Esophagus squamous epithelium (tissue), 5 donors: ENCODE measurements around the gene NAALAD2. TPM values are rescaled to one million over a fixed set of nuclear protein-coding genes. Genes with fewer than 3 reads are reported as not detected.

Source experiments
- DNase-seq: peaks from one replicate; lab custom pipeline; 2025; lab: John Stamatoyannopoulos, UW
- H3K27ac ChIP-seq, 4 donors: fragments of 200-600 bp; sonication (generic); one replicate each; pipeline ENCODE4 v1.5.1; 2016 to 2019; ENCODE audit warnings: mild to moderate bottlenecking in 1 of 4
- H3K27me3 ChIP-seq, 4 donors: fragments of 200-600 bp; sonication (generic); 1 replicate in 3 of 4; 2 replicates in 1 of 4; pipeline versions ENCODE4 v1.5.1 to v1.6.0; 2017 to 2021; ENCODE audit warnings: antibody characterized with exemption in 1 of 4
- H3K36me3 ChIP-seq, 3 donors: fragments of 200-600 bp; sonication (generic); one replicate each; pipeline ENCODE4 v1.5.1; 2016 to 2019
- H3K4me1 ChIP-seq, 3 donors: fragments of 200-600 bp; sonication (generic); one replicate each; pipeline ENCODE4 v1.5.1; 2017 to 2019
- H3K4me3 ChIP-seq, 4 donors: fragments of 200-600 bp; sonication (generic); 1 replicate in 3 of 4; 2 replicates in 1 of 4; pipeline ENCODE4 v1.5.1; 2016 to 2019; ENCODE audit warnings: mild to moderate bottlenecking in 2 of 4, moderate library complexity in 1 of 4
- H3K9me3 ChIP-seq, 3 donors: fragments of 200-600 bp; sonication (generic); one replicate each; pipeline ENCODE4 v1.5.1; 2016 to 2019
- CTCF ChIP-seq, 6 experiments: fragments of 450-650 bp in 4 of 6; fragments of 200-600 bp in 2 of 6; sonication (generic) in 2 of 6; IDR thresholded peaks; one replicate each; pipeline ENCODE4 v1.5.1; 2016 to 2019; ENCODE audit warnings: antibody characterized with exemption in 6 of 6, mild to moderate bottlenecking in 4 of 6, moderate library complexity in 4 of 6
- POLR2A ChIP-seq, 4 donors: fragments of 450-650 bp; IDR thresholded peaks; one replicate each; pipeline ENCODE4 v1.6.1; 2017; ENCODE audit warnings: antibody characterized with exemption in 4 of 4, mild to moderate bottlenecking in 4 of 4, moderate library complexity in 3 of 4
- WGBS, 2 donors: methylation state at CpG; one replicate each; pipeline ENCODE4 v1.1.5; 2018; 5-methylcytosine and 5-hydroxymethylcytosine counted together
- intact Hi-C: fragments of 100-400 bp; cut with DNase I; formaldehyde crosslinking; loops from one replicate; pipeline ENCODE4 v1.15.0; 2022
- total RNA-seq, 4 donors: library from RNA; depleted of rRNA; stranded (reverse); fragments of >200 nt; gene quantifications; one replicate each; pipeline ENCODE4 v1.1.0, GENCODE V29; 2016
- donor health status: DM: yes; HTN: yes; CAD: no.

NAALAD2 gene
- total RNA-seq, 4 donors from 2014 or later = 0.44 to 1.1 (median 0.76) TPM; not detected in 1

GRCh38 chr11:90176069-90176468, 41.6 kb downstream of the NAALAD2 start:
- 90 to 94% methylated on average over 1 of the region's 1 CpG for WGBS, 2 donors
- intact Hi-C loops = no loop called here
- no peak overlapping the region for H3K27ac ChIP-seq

GRCh38 chr11:90178751-90179150, 44.3 kb downstream of the NAALAD2 start:
- 68 to 72% methylated on average over 2 of the region's 2 CpGs for WGBS, 2 donors
- intact Hi-C loops = no loop called here
- H3K9me3 ChIP-seq = no peaks in the 10 kb centered on the region
- DNase-seq = no peak
- no peak overlapping the region for H3K27ac ChIP-seq
- H3K36me3 ChIP-seq = no peaks in the 10 kb centered on the region
- no peak overlapping the region for H3K4me3 ChIP-seq
- no peaks in the 10 kb centered on the region for H3K4me1 ChIP-seq
- TF ChIP-seq POLR2A (IDR thresholded peaks at IDR 0.05) (no peak), CTCF (IDR thresholded peaks at IDR 0.05) (no peak)
- no peaks in the 10 kb centered on the region for H3K27me3 ChIP-seq

More at GRCh38 chr11:90176069-90176468, 41.6 kb downstream of the NAALAD2 start:
- no peaks in the 10 kb centered on the region for H3K27me3 ChIP-seq
- H3K9me3 ChIP-seq = no peaks in the 10 kb centered on the region
- no peak for DNase-seq
- TF ChIP-seq POLR2A (IDR thresholded peaks at IDR 0.05) (no peak), CTCF (IDR thresholded peaks at IDR 0.05) (no peak)
- H3K36me3 ChIP-seq = no peaks in the 10 kb centered on the region
- H3K4me1 ChIP-seq = no peaks in the 10 kb centered on the region
- no peak overlapping the region for H3K4me3 ChIP-seq

- H3K27ac ChIP-seq = no peak overlapping the region
- no peaks in the 10 kb centered on the region for H3K36me3 ChIP-seq
- no peak for DNase-seq
- H3K27me3 ChIP-seq = no peaks in the 10 kb centered on the region
- intact Hi-C loops = no loop called here
- H3K4me1 ChIP-seq = no peaks in the 10 kb centered on the region
- H3K4me3 ChIP-seq = no peak overlapping the region
- WGBS, 2 donors = 55 to 81% methylated on average over 2 of the region's 2 CpGs
- TF ChIP-seq POLR2A (IDR thresholded peaks at IDR 0.05) (no peak), CTCF (IDR thresholded peaks at IDR 0.05) (no peak)
- no peaks in the 10 kb centered on the region for H3K9me3 ChIP-seq
Observed at GRCh38 chr11:90179923-90180322, 45.5 kb downstream of the NAALAD2 start.

- no peaks in the 10 kb centered on the region for H3K27me3 ChIP-seq
- DNase-seq = no peak
- H3K9me3 ChIP-seq = no peaks in the 10 kb centered on the region
- intact Hi-C loops = no loop called here
- no peaks in the 10 kb centered on the region for H3K36me3 ChIP-seq
- no peak overlapping the region for H3K4me3 ChIP-seq
- TF ChIP-seq POLR2A (IDR thresholded peaks at IDR 0.05) (no peak), CTCF (IDR thresholded peaks at IDR 0.05) (no peak)
- no peaks in the 10 kb centered on the region for H3K4me1 ChIP-seq
- no peak overlapping the region for H3K27ac ChIP-seq
- WGBS, 2 donors = 89 to 91% methylated on average over 3 of the region's 3 CpGs
Observed at GRCh38 chr11:90187839-90188238, 53.4 kb downstream of the NAALAD2 start.

GRCh38 chr11:90189011-90189410, 54.5 kb downstream of the NAALAD2 start:
- H3K4me3 ChIP-seq = no peak overlapping the region
- H3K4me1 ChIP-seq = no peaks in the 10 kb centered on the region
- H3K9me3 ChIP-seq = no peaks in the 10 kb centered on the region
- TF ChIP-seq CTCF (IDR thresholded peaks at IDR 0.05) = no peak
- TF ChIP-seq POLR2A (IDR thresholded peaks at IDR 0.05) = no peak
- WGBS, 2 donors = 93 to 100% methylated on average over 2 of the region's 2 CpGs
- H3K36me3 ChIP-seq = no peaks in the 10 kb centered on the region
- H3K27me3 ChIP-seq = no peaks in the 10 kb centered on the region
- DNase-seq = no peak
- intact Hi-C loops = no loop called here
- H3K27ac ChIP-seq = no peak overlapping the region
